Fibroblast of pulmonary artery (primary cell): ENCODE data around the gene ARHGEF38.
A peak's percentile ranks its signal among the peaks of the same experiment; 100 is the strongest.

ENCODE experiments used
- DNase-seq: peaks from one replicate; pipeline ENCODE4 v3.0.0-alpha.2; 2010; ENCODE audit warnings: low read depth
- H3K4me3 ChIP-seq: replicated peaks from 2 replicates; pipeline ENCODE4 v1.5.1; 2011; ENCODE audit warnings: low read depth, mild to moderate bottlenecking, control low read depth, low read length, moderate library complexity
- TF ChIP-seq, protein P1 (sequence below): IDR thresholded peaks from 2 replicates; pipeline ENCODE4 v1.5.1; 2011; ENCODE audit warnings: mild to moderate bottlenecking, control low read depth, low read length, inconsistent platforms; ENCODE audit errors: missing control alignments

ARHGEF38 gene

DNA sequence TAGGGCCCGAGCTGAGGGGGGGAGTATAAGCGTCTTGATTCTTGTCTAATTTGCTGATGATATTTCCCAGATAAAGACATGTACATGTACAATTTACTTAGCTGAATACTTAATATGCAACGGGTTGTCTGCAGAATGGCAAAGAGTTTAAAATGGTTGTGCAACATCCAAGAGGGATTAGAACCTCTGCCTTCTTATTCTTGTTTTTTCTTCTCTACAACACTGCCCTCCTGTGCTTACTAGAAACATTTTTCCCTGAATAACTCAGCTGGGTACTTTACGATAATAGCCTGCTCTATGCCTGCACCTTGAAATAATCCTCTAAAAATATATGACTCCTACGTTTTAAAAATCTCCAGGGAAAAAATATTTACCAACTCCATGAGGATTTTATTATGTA is 114.3 kb downstream of the ARHGEF38 start:
- TF ChIP-seq, protein P1, sequence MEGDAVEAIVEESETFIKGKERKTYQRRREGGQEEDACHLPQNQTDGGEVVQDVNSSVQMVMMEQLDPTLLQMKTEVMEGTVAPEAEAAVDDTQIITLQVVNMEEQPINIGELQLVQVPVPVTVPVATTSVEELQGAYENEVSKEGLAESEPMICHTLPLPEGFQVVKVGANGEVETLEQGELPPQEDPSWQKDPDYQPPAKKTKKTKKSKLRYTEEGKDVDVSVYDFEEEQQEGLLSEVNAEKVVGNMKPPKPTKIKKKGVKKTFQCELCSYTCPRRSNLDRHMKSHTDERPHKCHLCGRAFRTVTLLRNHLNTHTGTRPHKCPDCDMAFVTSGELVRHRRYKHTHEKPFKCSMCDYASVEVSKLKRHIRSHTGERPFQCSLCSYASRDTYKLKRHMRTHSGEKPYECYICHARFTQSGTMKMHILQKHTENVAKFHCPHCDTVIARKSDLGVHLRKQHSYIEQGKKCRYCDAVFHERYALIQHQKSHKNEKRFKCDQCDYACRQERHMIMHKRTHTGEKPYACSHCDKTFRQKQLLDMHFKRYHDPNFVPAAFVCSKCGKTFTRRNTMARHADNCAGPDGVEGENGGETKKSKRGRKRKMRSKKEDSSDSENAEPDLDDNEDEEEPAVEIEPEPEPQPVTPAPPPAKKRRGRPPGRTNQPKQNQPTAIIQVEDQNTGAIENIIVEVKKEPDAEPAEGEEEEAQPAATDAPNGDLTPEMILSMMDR = peak; percentile 30
- peak; percentile 67 for DNase-seq
- no peak overlapping the region for H3K4me3 ChIP-seq

DNA sequence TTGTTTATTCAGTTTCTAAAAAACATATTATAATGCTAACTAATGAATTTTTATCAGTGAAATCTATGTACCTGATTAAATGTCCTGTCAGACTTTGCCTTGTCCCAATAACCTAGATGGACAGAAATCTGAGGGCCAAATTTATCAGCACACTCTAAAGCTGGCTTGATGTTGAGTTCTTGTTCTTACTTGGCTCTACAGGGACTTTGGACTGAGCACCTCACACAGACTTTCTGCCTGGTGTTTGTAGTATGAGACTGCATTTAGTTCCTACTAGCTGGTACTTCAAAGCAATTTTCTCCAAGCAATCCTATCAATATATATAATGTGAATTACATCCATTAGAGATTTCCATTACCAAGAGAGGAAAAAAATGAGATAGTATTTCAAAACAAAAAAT is 118.3 kb downstream of the ARHGEF38 start:
- TF ChIP-seq, protein P1 = no peak
- no peak overlapping the region for H3K4me3 ChIP-seq
- no peak for DNase-seq

DNA sequence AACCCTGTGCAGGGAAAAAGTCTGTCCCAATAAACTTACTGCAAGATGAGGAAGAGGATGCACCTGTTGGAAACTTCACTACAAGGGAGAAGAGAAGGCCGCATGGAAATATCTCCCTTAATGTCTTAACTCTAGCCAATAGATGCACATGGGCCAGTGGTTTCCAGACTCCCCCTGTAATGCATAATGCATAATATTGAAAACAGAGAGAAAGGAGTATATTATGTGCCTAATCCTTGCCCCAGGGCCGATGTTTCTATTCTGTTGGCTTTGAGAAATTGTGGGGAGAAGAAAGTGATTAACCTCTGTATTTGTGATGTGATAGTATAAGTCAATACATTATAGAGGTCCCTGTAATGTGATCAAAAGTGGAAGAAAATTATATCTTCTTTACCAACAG is 118.9 kb downstream of the ARHGEF38 start:
- TF ChIP-seq, protein P1 = no peak
- DNase-seq = no peak

DNA sequence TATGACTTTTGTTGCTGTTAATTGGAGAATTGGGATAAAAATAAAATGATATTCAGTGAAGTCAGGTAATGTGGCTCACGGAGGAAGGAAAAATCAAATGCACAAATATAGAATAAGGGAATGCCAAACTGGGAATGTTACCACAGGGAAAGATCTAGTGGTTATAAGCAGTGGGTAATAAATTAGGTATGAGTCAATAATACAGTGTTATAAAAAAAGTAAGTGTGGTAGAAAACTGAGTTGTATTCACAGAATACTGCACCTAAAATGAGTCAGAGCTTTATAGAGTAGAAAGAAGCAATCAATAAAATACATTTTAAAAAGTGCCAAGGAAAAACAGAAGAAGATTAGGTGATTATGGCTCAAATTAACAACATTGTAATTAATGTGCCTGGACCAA is 121.6 kb downstream of the ARHGEF38 start:
- TF ChIP-seq, protein P1 = no peak
- DNase-seq = no peak
- no peak overlapping the region for H3K4me3 ChIP-seq

More for the DNA sequence above, 118.9 kb downstream of the ARHGEF38 start:
- no peak overlapping the region for H3K4me3 ChIP-seq

DNA sequence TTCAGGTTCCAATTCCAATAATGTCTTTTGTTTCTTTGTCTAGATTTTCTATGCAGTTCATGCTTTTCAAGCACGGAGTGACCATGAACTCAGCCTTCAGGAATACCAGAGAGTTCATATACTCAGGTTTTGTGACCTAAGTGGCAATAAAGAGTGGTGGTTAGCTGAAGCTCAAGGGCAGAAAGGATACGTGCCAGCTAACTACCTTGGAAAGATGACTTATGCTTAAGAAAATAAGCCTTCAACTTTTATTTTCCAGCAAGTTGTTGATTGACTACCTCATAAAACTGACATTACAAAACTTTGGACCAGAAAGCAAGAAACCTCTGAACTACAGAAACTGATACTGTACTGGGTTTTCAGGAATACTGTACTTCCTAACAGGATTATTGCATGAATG is 125.3 kb downstream of the ARHGEF38 start:
- H3K4me3 ChIP-seq = no peak overlapping the region
- TF ChIP-seq, protein P1 = no peak
- DNase-seq = no peak

DNA sequence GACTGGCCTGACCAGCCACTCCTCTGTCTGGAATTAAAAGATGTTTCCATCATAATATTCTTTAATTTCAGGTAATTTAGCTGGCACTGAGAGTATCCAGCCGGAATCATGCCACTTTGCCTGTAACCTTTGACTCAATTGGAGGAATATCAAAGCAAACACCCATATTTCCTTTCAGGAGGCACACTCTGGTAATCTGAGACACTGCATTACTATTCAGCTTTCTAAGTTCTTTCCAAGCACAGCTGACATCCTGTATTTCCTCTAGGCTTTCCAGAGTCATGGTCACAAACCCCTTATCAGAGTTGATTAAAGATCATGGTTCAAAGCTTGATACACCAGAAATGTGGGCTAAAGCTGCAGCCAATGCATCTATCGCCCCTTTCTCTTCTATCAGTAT is 126.8 kb downstream of the ARHGEF38 start:
- DNase-seq = no peak
- no peak overlapping the region for H3K4me3 ChIP-seq
- TF ChIP-seq, protein P1 = no peak

DNA sequence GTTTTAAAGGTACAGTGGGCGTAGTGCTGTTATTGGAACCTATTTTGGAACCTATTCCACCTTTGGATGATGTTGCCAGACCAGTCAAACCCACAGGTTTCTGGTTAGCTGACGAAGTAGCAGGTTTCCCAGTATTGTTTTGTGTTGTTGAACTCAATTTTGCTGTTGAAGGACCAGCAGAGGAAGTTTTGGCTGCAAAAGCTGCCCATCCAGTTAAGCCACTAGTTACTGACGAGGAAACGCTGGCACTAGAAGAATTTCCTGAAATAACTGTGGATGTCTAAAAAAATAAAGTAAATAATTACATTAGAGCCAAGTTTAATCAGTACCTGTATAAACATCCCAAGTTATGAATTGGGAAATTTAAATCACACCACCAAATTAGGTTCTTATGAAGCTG is 130.6 kb downstream of the ARHGEF38 start:
- TF ChIP-seq, protein P1 = no peak
- DNase-seq = no peak
- no peak overlapping the region for H3K4me3 ChIP-seq
